CD4-positive, alpha-beta T cell treated with Interferon alpha-2 for 1 hour (primary cell): ENCODE measurements around the gene OR10G8.
"Not testable (repeated sequence)": the region's sequence is repeated elsewhere in the genome, so short reads cannot be mapped to it uniquely, and the experiment has no call there.

Experiments used
- DNase-seq, 2 donors: peaks; one replicate each; pipeline ENCODE4 v3.0.0-alpha.2; 2020 to 2022

OR10G8 gene

DNA sequence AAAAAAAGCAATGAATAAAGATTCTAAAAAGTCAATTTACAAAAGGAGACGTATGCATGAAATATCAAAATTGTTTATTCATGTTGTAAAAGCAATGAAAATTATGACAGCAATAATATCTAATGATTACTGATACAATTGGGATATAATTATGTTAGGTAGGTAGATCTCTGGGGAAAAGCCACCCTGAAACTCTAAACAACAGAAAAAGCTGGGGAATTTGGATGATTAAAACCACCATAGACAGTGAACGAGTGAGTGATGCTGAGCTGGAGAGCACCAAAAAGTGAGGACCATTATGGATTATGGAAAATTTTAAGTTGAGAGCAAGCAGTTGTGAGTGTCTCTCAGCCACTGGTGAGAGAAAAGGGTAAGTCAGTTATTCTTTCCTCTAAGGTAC is at the start of gene OR10G8:
OR10G8 (plus strand) TSS at position 301 of the 400 bp plus-strand sequence. CDS start 2,825 bp downstream, outside the sequence.
- DNase-seq, result no peak

GRCh38 chr11:123977731-123978347 is 48.8 kb upstream of the OR10G8 start, which contains the start of gene OR10S1:
Gene OR10S1 (minus strand): TSS chr11:123977781. CDS start chr11:123977664, 117 bp downstream.
- no peak for DNase-seq

DNA sequence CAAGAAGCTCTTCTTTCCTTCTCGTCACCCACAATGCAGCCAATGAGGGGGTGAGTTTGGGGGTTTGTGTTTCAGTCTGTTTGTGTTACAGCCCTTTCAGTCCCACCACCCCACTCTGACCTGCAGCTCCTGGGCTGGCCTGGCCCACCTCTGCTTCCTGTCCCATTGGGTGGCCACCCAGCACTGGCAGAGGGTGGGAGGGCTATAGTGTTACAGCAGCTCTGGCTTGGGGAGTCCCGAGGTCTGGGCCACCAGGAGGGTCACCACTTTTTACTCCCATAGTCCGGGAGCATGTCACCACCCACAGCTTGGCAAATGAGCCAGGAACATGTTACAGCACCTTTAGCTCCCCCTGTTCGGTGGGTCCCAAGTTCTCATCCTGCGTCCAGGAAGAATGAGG is 47.3 kb upstream of the OR10G8 start:
- no peak for DNase-seq

- no peak for DNase-seq
Observed at GRCh38 chr11:123995119-123995518, 31.5 kb upstream of the OR10G8 start, which contains the start of gene OR10G6. Gene OR10G6 (minus strand): TSS chr11:123995161. CDS start chr11:123995161, 0 bp downstream.

- DNase-seq, result no peak
Observed at GRCh38 chr11:124012697-124013096, 13.9 kb upstream of the OR10G8 start, which contains the start of gene OR10G4. Gene OR10G4 (plus strand): TSS chr11:124012997. CDS start chr11:124015575, 2,578 bp downstream.

DNA sequence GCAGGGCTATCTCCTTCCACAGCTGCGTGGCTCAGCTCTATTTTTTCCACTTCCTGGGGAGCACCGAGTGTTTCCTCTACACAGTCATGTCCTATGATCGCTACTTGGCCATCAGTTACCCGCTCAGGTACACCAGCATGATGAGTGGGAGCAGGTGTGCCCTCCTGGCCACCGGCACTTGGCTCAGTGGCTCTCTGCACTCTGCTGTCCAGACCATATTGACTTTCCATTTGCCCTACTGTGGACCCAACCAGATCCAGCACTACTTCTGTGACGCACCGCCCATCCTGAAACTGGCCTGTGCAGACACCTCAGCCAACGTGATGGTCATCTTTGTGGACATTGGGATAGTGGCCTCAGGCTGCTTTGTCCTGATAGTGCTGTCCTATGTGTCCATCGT is 10.8 kb upstream of the OR10G8 start:
- not testable (repeated sequence) for DNase-seq

GRCh38 chr11:124036666-124037065 is 10.1 kb downstream of the OR10G8 start:
- no peak for DNase-seq

- DNase-seq, result no peak
Observed at GRCh38 chr11:124039557-124039956, 13.0 kb downstream of the OR10G8 start.

DNA sequence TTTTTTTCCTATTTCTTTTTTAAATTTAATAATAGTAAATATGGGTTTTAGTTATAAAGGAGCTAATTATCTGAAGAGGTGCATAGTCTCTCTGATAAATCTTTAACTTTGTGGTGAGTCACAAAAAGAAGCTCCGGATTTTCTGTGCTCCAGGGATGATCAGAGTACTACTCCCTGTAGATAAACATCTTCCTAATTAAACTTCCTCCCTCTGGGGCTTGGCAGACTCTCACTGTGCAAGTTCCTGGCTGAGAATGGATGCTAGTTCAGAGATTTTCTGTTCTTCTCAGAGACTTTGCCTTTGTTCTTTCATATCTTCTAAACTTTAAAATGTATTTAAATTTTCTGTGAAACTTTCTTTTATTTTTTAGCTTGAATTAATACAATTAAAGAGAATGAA is 14.7 kb downstream of the OR10G8 start, which contains the start of gene OR10G7:
OR10G7 (minus strand) TSS at position 72 of the 400 bp plus-strand sequence. CDS start 2,324 bp downstream, outside the sequence.
- no peak for DNase-seq

DNA sequence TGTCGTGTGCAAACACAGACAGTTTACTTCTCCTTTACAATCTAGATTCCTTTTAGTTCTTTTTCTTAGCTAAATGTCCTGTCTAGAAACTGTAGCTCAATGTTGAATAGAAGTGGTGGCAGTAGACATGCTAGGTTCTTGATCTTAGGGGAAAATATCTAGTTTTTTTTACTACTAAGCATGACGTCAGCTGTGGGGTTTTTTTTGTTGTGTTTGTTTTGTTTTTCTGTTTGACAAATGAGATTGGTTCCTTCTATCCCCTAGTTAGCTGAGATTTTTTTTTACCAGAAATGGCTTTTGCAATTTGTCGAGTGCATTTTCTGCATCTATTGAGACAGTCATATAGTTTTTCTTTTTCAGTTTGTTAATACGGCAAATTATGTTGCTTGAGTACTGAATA is 16.8 kb downstream of the OR10G8 start:
- no peak for DNase-seq

DNA sequence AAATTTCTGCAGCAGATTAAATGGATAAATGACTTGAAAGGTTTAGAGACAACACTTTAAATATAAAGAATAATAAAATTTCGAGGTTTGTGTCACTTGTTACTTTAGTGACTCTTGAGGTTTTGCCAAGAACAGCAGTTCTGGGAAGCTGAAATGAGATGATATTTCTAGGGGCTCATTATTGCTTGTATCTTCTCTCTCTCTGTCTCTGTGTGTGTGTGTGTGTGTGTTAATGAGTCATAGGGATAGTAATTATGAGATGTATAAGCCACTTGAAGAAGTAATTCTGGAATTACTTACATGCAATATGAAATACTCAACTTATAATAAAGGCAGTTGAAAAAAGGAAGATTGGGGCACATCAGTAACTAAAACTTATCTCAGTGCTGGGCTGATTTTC is 24.1 kb downstream of the OR10G8 start:
- no peak for DNase-seq

DNA sequence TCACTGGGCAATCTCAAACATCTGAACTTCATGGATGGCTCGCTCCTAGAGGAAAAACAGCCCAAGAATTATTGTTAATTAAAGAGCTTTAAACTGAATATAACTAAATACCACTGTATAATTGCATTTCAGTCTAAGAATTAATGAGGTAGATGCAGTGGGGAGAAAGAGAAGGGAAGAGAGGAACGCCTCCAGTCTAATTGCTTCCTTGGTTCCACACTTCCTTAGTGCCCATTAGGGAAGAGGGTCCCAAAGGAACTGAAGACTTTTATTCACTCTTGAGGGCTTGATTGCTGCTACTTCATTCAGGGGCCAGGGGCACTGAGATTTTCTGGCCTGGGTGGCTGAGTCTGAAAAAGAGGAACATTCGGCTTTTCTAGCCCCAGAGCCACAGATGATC is 26.4 kb downstream of the OR10G8 start:
- DNase-seq, result no peak

- no peak for DNase-seq
Observed at GRCh38 chr11:124068601-124069110, 42.1 kb downstream of the OR10G8 start.

DNA sequence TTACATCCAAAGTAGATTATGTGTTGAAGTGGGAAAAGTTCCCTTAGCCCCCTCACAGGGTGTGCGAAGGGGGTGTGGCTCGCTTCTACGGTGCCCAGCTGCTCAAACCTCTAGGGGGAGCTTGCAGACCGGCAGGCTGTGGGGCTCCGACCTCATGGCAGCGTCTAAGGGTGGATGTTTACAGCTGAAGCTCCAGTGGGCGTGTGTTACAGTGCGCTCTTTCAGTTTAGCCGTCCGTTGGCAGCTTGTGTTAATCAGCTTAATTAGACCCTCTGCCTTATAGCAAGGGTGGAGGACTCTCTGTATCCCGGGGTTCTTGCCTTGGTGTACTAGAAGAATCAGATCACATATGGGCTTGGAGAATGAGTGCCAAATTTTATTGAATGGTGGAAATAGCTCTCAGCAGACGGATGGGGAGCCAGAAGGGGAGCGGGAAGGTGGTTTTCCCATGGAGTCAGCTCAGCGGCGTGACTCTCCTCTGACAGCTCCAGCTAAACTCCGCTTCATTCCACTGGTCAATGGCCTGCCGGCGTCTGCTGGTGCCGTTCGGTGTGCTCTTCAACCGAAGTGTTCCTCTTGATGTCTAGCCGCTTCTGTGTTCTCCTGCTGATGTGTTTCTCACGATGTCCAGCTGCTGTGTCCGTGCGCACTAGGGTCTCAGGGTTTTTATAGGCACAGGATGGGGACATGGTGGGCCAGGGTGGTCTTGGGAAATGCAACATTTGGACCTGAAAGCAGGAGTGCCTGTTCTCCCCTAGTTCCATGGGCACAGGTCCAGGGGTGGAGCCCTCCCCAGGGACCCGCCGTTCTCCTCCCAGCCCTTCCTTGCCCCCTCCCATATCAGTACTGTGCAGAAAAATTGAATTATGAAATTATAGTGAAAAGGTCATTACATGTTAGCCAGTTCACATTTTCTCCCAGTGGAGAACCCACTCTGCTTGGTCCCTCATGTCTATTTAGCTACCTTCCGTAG is 43.1 kb downstream of the OR10G8 start:
- peak; percentile 25 to 59 for DNase-seq

DNA sequence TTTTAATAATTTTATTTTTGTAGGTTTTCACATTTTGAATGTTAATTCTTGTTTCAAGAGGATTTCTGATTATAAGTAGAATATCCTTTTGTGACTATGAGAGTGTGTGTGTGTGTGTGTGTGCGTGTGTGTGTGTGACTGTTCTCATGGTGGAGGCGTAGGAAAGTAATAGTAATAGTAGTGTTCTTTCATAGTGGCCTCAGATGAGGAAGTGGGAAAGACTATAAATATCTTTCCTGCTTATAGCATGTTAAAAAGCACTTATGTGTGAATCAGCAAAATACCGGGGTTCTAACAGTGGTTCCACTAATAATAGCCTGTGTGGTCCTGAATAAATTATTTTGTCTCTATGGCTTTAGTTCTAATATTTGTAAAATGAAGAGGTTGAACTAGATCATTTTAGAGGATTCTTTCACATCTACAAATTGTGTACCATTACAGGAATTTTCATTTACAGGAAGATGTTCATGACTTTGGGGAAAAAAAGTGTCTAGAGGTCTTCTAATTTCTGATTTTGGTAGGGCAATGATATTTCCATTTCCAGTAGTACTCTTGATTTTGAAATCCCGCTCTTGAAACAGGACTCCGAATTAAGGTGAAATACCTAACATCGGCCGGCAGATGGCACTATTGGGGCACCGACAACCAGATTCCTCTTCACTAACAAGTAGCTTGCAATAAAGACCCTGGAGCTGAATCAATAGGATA is 44.5 kb downstream of the OR10G8 start:
- peak; percentile 60 to 64 for DNase-seq

- DNase-seq, result no peak
Observed at GRCh38 chr11:124071623-124071948, 45.0 kb downstream of the OR10G8 start.

DNA sequence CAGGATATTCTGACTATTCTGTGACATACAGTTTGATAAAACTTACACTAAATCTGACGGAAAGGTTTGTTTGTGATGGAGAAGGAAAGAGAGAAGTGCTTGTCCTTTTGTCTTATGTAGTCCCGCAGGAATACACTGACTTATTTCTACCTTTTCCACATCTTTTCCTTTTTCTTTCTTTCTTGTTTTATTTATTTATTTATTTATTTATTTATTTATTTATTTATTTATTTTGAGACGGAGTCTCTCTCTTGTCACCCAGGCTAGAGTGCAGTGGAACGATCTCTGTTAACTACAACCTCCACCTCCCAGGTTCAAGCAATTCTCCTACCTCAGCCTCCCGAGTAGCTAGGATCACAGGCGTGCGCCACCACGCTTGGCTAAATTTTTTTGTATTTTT is 45.5 kb downstream of the OR10G8 start:
- no peak for DNase-seq

GRCh38 chr11:124074554-124074953 is 48.0 kb downstream of the OR10G8 start:
- no peak for DNase-seq

- no peak for DNase-seq
Observed at GRCh38 chr11:124075492-124075840, 48.9 kb downstream of the OR10G8 start.

DNA sequence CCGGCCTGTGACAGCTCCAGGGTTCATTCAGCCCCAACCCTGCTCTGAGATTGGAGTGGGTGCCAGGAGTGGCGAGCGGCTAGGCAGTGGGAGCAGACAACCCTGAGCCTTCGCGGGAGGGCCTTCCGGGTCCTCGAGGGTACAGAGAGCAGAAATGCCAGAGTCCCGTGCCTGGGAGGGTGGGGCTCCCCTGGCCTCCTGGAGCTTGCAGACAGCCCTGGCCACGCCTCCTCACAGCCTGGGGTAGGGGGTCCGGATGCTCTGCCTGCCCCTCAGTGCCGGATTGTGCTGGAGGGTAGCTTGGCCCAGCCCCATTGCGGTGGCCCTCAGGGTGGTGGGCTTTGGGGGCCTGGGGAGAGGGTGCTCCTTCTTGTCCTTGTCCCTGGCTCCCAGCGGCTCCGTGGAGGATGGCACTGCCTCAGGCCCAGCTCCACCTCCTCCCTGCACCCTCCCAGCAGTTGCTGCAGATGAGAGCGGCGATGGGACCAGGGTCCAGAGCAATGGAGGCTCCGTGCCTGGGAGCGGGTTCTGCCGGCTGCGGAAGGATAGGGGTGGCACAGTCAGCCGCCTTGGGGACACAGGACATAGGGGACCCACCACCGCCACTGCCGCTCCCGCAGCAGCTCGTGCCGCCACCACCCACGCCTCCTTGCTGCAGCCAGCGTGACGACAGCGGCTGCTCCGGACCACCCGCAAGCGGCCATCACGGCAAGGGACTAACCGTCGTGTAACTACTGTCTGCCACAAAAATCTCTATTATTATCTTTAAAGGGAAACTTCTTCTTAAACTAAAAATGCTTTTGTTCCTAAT is 49.4 kb downstream of the OR10G8 start:
- no peak for DNase-seq

DNA sequence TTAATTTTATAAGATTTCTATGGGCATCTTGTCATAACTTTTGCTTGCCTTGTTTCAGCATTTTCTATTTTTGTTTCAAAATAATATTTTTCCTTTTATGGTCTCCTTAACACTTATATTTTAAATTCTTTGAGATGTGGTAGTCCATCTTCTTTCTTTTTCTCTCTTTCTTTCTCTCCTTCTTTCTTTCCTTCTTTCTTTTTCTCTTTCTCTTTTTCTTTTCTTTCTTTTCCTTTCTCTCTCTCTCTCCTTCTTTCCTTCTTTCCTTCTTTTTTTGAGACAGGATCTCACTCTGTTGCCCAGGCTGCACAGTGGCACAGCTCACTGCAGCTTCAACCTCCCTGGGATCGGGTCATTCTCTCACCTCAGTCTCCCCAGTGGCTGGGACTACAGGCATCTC is 50.7 kb downstream of the OR10G8 start:
- DNase-seq, result no peak

- no peak for DNase-seq
Observed at GRCh38 chr11:124078591-124078990, 52.0 kb downstream of the OR10G8 start.
